NCI-H748 treated with DMSO at 0.1 percent for 48 hours (cell line): Measurements from ENCODE around the gene CYFIP1.

Source experiments
- DNase-seq: peaks from one replicate; lab custom pipeline; 2025; lab: John Stamatoyannopoulos, UW

CYFIP1 gene

DNA sequence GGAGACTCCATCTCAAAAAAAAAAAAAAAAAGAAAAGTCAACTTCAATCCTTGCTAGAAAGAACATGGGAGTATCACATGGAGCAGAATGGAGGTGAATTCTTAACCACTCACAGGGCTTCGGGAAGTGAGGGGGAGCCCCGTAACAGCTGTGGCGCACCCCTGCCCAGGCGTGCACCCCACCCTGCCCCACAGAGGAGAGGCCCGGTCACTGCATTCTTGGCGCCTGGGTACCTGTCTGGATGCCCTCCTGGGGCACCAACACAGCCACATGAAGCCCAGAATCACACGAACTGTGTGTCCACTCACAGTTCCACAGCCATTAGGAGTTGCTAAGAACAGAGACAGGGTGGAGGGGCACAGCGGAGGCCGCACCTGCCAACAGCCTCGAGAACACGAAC, 89.9 kb downstream of the CYFIP1 start:
- no peak for DNase-seq

DNA sequence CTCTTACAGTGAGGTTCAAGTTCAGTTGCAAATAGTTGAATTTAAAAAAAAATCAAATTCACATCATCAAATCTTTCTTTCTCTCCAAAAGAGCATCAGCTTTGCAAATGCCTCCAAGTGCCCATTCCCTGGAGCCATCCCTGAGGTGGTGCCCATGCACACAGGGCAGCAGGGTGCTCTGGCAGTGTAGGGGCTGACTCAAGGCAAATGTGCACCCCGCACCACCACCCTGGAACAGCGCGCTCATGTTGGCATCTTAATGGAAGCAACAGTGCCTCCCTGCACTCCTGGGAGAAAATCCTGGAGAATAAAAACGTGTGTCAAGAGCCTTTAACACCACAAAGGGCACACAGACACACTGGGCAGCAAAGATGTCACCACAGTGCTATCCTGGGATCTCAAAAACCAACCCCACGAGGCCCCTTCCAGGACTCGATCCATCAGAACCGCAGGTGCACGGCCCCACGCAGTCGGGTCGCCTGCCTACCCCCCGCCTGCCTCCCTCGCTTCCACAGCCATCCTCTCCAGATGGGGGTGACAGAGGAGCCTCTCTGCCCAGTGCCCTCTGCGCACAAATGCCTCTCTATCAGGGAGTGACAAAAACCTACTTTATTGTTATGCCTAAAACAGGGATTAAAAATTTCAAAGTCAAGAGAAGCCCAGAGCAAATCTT, 90.9 kb downstream of the CYFIP1 start:
- DNase-seq: no peak

DNA sequence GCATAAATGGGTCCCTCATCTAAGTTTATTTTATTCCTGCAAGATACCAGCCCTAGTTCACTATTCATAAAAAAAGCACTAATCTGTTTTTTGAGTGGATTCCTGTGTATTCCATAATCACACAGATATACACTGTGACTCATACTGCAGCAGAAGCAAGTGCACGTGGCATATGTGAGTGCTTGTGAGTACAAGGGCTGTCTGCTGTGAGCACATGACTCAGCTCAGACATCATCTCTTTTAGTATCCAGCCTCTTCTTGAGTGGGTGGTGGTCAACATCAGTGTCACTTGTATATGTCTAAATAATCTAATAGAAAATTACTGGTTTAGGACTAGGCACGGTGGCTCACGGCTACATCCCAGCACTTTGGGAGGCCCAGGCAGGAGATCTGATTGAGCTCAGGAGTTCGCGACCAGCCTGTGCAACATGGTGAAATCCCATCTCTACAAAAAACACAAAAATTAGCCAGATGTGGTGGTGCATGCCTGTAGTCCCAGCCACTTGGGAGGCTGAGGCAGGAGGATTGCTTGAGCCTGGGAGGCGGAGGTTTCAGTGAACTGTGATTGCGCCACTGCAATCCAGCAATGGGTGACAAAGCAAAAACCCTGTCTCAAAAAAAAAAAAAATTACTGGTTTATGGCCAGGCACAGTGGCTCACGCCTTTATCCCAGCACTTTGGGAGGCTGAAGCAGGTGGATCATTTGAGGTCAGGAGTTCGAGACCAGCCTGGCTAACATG, 91.9 kb downstream of the CYFIP1 start:
- no peak for DNase-seq

DNA sequence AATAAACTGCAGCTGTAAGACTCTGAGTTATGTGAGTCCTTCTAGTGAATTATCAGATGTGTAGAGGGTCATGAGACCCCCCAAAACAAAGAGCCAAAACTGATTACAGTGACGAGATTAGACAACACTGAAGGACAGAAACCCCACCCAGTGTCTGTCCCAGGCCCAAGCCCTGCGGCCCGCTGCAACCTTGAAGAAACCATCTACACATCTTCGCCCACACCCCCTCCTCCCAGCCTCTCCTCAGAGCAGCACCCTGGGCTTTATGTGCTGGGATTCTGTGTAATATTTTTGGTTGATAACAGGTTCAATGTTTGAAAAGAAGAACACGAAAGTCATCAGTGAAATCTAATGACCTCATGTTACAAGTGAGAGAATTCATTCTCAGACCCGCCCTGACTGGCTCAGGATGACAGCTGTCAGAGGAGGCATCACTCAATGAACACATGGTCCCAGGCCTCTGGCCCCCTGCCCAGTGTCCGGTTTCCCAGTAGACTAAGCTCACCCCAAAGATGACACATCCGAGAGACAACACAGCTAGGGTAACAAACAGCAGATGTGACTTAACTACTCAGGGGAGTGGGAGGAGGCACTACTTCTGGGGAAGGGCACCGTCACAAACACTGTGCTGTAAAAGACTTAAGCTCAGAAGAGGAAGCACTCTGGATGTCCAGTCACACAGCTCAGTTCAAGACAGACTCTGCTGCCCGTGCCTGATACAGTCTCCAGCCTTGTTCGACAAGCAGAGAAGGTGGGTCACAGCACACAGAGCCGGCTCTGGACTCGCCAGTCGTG, 92.8 kb downstream of the CYFIP1 start:
- no peak for DNase-seq

DNA sequence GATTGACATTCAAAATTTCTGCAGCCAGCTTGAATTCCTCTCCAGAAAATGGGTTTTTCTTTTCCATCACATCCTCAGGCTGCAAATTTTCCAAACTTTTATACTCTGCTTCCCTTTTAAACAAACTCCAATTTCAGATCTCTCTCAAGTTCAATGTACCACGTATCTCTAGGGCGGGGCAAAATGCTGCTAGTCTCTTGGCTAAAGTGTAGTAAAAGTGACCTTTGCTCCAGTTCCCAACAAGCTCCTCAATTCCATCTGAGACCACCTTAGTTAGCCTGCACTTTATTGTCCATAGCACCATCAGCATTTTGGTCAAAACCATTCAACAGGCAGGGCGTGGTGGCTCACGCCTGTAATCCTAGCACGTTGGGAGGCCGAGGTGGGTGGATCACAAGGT, 95.0 kb downstream of the CYFIP1 start:
- no peak for DNase-seq

DNA sequence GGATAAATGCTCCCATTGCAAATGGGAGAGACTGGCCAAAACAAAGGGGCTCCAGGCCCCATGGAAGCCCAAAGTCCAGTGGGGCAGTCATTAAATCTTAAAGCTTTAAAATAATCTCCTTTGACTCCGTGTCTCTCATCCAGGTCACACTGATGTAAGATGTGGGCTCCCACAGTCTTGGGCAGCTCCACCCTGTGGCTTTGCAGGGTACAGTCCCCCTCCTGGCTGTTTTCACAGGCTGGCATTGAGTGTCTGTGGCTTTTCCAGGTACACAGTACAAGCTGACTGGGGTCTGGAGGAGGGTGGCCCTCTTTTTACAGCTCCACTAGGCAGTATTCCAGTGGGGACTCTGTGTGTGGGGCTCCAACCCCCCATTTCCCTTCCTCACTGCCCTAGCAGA, 95.8 kb downstream of the CYFIP1 start:
- DNase-seq: peak; percentile 0

DNA sequence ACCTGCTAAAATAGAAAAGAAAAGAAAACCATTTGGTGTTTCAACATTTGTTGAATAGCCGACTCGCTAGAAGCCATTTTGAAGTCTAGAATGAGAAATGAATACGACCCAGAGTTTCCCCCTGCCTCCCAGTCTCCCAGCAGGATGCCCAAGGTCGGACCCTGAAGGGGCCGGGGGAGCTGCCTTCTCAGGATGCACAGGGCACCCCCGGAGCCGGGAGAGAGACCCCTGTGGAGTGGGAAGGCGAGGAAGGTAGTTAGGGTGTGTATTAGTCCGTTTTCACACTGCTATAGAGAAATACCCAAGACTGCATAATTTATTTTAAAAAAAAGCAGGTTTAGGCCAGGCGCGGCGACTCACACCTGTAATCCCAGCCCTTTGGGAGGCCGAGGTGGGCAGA, 97.0 kb downstream of the CYFIP1 start:
- DNase-seq: no peak

DNA sequence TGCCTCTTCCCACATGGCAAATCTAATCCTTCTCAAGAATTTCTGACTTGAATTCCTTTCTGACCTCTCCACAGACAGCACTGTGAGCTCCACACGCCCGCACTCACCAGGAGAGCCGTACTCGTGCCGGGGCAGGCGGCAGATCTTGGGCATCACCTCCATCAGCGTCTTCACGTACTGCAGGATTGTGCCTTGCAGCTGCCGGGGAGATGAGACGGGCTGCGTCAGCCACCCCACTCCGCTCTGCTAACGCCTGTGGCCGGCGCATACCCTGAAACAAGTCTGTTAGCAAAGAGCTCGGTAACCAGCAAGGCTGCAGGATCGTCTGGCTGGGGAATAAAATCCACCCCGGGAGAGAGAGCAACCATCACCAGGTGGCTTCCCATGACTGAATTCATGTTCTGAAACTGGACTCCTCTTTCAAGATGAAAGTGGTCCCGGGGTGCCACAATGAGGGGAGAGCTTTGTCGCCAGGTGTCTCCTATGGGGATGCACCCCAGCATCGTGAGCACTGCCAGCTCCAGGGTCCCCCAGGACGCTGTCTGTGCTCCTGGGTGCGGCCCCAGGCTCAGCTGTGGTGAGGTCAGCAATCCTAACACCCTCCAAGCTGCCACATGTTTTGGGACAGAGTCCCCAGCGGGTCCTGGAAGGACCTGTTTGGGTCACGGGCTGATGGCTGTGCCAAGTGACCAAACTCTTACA, 98.3 kb downstream of the CYFIP1 start:
- DNase-seq: no peak

DNA sequence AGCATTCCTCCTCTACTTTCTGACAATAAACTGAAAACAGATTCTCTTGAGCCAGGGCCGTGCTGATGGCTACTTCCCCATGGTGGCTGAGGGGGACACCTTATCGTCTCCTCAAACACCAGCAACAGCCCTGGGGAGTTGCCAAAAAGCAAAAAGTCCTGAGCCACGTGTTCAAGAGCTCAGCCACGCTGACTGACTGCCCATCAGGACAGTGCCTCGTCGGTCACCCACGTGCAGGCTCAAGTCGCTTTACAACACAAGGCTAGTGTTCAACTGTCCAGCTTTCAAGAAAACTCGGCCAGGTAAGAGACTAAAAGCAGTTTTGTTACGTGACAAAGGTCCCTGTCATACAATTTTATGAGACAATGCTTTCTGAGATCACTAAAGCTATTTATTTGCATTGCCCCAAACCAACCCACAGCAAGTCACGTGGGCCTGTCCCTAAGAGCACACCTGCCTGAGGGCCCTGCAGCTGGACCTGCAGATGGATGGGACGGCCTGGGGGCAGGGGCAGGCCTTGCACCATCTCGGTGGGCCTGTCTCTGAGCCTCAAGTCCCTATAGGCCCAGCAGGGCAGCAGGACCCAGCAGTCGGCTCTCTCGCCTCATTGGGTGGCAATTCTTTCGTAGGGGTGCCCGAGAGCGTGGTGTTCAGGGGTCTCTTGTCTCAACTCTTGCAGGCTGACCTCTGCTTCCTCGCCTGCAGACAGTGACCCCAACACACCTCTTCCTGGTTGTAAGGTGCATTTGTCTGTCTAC, 99.0 kb downstream of the CYFIP1 start:
- no peak for DNase-seq

DNA sequence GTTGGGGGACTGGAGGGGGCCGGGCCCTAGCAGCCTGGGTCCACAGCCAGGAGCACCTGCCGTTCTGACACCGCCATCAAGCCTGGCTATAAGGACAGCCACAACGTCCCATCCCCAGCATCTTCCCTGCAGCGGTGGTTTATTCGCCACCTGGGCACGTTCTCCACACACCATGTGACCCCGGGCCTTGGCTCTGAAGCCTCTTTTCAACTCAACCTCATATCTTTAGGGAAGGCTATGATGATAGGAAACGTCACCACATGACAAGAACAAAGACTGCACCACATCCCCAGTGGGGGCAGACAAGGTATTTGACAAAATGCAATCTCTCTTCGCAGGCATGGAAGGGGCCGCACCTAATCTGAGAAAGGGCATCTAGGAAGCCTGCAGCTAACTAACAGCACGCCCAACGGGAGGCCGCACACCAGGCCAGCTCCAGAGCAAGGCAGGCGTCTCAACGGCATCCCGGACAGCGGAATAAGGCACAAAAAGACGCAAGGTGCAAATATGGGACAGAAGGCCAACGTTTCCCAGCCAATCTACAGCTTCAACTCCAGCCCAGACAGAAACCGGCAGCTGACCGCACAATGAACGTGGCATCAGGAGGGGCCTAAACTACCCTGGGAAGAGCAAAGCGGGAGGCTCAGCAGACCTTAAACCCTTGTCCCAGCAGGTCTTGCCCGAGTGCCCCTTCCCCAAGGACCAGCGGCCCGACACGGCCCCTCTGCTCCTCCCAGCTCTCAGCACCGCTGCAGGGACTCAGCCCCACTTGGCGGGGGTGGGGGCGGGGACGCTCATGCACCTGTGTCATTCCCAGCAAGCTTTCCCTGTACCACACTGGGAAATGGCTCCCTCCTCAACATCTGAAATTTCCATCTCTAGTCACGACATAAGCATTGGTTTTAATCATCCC, 99.8 kb downstream of the CYFIP1 start:
- no peak for DNase-seq

DNA sequence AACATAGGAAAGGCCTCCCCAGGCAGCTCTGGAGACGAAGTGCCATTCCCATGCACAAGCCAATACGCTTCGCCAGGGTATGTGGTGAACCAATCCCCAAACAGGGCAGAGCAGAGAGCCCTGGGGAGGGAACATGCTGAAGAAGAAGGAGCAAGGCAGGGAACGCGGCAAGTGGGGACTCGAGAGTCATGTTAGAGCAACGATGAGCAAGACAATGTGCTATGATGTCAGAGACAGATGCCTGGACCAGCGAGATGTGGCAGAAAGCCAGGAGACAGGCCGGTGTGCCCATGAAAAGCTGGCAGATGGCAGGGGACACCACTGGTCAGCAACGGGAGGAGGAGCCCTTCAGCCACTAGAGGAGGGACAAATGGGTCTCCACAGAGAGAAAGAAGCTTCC, 102.1 kb downstream of the CYFIP1 start:
- DNase-seq: no peak

DNA sequence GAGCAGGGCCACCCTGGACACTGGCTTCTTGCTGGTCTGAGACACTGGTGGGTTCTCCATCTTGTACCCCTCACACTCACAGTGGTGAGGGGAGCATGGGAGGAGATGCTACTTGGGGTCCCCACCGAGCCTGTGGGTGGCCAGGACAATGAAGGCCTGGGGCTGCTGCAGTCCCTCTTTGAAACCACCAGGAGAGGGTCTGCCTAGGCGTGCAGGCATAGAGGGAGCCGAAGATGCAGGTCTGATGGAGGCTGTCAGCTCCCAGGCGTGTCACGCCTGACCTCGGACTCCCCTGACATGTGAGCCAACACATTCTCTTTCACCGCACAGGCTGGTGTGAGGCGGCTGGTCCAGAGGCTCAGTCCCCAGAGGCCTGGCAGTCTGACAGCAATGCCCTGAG, 102.6 kb downstream of the CYFIP1 start:
- DNase-seq: no peak

DNA sequence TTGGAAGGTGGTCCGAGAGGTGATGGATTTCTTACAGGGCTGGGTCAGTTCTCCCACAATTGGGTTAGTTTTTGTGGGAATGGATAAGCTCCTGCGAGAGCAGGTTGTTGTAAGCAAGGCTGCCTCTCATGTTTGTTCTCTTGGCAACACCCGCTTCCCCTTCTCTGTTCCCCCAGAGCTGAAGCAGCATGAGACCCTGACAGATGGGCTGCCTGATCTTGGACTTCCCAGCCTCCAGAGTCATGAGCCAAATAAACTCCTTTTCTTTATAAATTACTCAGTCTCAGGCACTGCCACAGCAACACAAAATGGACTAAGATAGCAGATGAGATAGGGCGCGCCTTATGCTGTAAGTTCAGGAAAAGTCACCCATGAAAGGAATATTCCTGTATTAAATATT, 103.1 kb downstream of the CYFIP1 start:
- no peak for DNase-seq

DNA sequence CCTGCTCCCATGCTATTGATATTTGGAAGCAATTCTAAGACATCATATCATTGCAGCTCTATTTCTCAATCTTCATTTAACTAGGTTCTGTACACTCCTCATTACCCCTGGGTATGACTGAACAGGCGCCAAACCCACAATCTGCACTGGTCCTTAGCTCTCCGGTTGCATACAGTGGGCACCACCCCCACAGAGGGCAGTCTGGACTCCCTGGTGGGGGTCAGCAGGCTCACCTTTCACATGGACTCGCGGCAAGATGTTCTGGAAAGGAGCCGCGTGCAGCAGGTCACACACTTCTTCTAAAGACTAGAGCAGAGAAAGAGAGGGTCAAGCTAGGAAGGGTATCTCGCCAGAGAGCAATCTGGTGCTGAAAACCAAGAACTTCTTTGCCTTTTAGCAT, 105.2 kb downstream of the CYFIP1 start:
- no peak for DNase-seq

DNA sequence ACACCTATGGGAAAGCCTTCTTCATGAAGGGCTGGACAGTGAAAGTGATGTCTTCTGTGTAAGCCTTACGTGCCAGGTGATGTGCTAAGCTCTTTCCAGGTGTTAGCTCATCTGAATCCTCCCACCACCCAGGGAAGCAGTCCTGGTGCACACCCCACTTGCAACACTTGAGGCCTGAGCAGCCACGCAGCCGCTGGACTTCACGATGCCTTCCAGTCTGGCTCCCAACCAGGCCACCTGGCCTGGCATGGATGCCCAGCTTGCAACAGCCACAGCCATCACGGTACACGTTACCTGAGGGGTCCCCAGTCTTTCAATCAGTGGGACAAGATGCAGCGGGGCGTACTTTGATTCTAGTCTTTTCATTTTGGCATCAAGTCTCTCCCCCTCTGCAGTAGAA, 105.9 kb downstream of the CYFIP1 start:
- DNase-seq: no peak

DNA sequence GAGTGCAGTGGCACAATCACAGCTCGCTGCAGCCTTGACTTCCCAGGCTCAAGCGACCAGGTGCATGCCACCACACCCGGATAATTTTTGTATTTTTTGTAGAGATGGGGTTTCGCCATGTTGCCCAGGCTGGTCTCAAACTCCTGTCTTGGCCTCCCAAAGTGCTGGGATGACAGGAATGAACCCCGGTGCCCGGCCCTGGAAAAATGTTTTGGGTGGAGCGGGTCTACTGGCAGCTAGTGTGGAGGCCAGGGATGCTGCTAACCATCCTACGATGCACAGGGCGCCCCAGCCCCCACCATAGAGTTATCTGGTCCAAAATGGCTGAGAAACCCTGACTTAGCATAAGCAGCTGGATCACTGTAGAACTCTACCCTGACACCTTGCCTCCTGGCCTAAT, 106.3 kb downstream of the CYFIP1 start:
- DNase-seq: no peak

DNA sequence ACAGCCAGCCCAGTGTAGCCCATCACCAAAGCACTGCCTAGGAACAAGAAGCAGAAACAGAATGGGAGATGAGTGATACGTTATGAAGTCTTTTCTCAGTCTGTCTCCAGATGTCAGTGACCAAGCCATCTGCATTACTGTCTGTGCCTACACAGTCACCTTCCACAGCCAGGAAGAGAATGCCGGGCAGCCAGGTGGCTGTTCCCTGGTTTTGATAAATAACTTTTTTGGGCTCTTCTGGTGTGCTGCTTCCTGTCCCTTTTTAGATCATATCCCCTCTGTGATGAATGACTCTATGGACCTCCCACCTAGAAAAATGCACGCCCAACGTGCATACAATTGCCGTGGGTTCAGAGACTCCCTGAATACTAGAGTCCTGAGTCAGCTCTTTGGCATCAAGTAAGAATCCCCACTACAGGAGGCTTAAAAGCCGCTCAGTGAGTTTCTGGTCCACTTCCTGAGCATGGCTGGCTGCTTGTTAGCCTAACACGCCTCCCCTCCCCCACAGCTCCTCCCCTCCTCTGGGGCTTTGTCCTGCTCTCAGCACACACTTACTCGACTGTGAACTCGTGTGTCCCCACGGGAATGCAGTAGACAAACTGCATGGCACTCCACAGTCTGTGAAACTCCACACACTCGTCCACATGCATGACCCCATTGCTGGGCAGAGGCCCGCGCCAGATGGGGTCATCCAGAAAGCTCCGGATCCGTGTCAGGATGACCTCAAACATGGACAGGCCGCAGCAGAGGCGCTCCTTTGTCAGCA, 107.0 kb downstream of the CYFIP1 start:
- no peak for DNase-seq

DNA sequence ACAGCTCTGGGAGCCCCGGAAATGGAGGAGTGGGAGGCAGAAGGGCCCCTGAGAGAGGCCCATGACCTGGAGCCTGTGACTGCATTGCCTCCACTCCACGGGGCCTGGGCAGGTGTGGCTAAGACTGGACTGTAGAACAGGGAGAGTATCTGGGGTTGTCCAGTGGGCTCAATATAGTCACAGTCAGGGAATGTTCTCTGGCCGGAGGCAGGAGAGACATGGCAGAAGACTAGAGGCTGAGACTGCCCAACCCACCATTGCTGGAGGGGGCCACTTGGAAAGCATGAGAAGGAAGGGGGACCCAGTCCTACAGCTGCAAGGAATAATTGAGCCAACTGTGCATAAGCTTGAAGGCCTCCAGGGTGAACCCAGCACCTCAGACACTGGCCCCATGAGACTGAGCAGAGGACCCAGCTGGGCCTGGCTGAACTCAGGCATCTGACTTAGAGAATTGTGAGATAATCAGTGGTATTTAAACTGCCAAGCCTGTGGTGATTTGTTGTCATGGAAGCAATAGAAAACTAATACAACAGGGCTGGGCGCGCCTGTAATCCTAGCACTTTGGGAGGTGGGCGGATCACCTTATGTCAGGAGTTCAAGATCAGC, 108.6 kb downstream of the CYFIP1 start:
- DNase-seq: no peak

DNA sequence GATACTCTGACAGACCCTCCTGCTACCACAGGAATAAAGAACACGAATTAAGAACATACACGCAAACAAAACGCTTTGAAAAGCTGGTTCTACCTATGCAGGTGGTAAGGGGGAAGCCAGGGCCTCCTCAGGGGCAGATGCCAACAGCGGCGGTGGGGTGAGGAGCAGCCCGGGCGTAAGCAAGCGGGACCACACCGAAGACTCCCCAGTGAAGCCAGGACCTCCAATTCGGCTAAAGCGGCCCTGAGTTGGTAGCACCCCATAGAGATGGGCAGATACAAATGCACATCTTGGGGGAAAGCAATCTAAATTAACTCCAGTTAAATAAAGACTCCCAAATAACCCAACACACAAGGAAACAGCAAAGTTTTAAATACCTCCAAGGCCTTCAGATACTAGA, 109.3 kb downstream of the CYFIP1 start:
- no peak for DNase-seq

DNA sequence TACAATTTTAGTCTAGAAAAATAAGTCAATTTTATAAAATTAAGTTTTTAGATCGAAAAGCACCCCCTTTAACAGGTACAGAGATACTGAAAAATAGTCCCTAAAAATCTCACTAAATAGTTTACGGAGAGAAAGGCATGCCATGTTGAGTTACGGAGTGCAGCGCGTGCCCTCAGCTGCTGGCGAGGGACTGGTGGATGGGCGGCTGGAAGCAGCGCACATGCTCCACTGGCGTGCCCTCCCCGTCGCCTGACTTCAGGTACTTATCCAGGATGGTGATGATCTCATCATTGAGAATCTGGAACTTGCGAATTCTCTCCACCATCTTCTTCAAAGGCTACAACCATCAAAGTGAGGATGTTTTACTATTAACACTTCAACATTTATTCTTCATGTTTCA, 110.3 kb downstream of the CYFIP1 start:
- no peak for DNase-seq
